ENCODE data around the gene TXNRD1.
"Not testable (repeated sequence)": the region's sequence is repeated elsewhere in the genome, so short reads cannot be mapped to it uniquely, and the experiment has no call there.

Gene TXNRD1

GRCh38 chr12:104385510-104385909, 169.9 kb downstream of the TXNRD1 start:
- H3K27me3 ChIP-seq: no peaks in the 10 kb centered on the region
- no peak overlapping the region for H3K4me3 ChIP-seq (ENCODE audit: low read depth in 1 of 2, low read length in 1 of 2)
- H3K9me3 ChIP-seq: no peaks in the 10 kb centered on the region
- H3K4me1 ChIP-seq (ENCODE audit: control insufficient read depth in 1 of 2, insufficient read depth in 1 of 2, low read depth in 1 of 2, low read length in 1 of 2): peaks cover 7 to 9% of the 10 kb centered on the region in 2 experiments
- H3K36me3 ChIP-seq: no peaks in the 10 kb centered on the region
- H3K27ac ChIP-seq: no peak overlapping the region
- no peak for TF ChIP-seq CTCF (IDR thresholded peaks at IDR 0.05)

GRCh38 chr12:104386461-104386860, 170.9 kb downstream of the TXNRD1 start:
- peaks cover 7 to 9% of the 10 kb centered on the region in 2 experiments for H3K4me1 ChIP-seq (ENCODE audit: control insufficient read depth in 1 of 2, insufficient read depth in 1 of 2, low read depth in 1 of 2, low read length in 1 of 2)
- no peaks in the 10 kb centered on the region for H3K9me3 ChIP-seq
- no peak overlapping the region for H3K4me3 ChIP-seq (ENCODE audit: low read depth in 1 of 2, low read length in 1 of 2)
- H3K36me3 ChIP-seq: no peaks in the 10 kb centered on the region
- no peak overlapping the region for H3K27ac ChIP-seq
- H3K27me3 ChIP-seq: no peaks in the 10 kb centered on the region
- TF ChIP-seq CTCF (IDR thresholded peaks at IDR 0.05): no peak

- Histone ChIP-seq H3K9me3 (no peaks in the 10 kb centered on the region), H3K4me3 (ENCODE audit: low read depth in 1 of 2, low read length in 1 of 2) (no peak overlapping the region), H3K27me3 (no peaks in the 10 kb centered on the region), H3K27ac (no peak overlapping the region), H3K36me3 (no peaks in the 10 kb centered on the region), H3K4me1 (ENCODE audit: control insufficient read depth in 1 of 2, insufficient read depth in 1 of 2, low read depth in 1 of 2, low read length in 1 of 2) (peaks cover 2% of the 10 kb centered on the region in 2 experiments)
- no peak for TF ChIP-seq CTCF (IDR thresholded peaks at IDR 0.05)
Observed at GRCh38 chr12:104387190-104387589, 171.6 kb downstream of the TXNRD1 start.

GRCh38 chr12:104394086-104394485, 178.5 kb downstream of the TXNRD1 start:
- H3K4me1 ChIP-seq (ENCODE audit: control insufficient read depth in 1 of 2, insufficient read depth in 1 of 2, low read depth in 1 of 2, low read length in 1 of 2); H3K4me3 ChIP-seq (ENCODE audit: low read depth in 1 of 2, low read length in 1 of 2); H3K9me3 ChIP-seq; H3K27me3 ChIP-seq; H3K27ac ChIP-seq; H3K36me3 ChIP-seq: not testable (repeated sequence)

Data from neutrophil (primary cell).